Measurements from ENCODE around the gene TPBGL.

DNA sequence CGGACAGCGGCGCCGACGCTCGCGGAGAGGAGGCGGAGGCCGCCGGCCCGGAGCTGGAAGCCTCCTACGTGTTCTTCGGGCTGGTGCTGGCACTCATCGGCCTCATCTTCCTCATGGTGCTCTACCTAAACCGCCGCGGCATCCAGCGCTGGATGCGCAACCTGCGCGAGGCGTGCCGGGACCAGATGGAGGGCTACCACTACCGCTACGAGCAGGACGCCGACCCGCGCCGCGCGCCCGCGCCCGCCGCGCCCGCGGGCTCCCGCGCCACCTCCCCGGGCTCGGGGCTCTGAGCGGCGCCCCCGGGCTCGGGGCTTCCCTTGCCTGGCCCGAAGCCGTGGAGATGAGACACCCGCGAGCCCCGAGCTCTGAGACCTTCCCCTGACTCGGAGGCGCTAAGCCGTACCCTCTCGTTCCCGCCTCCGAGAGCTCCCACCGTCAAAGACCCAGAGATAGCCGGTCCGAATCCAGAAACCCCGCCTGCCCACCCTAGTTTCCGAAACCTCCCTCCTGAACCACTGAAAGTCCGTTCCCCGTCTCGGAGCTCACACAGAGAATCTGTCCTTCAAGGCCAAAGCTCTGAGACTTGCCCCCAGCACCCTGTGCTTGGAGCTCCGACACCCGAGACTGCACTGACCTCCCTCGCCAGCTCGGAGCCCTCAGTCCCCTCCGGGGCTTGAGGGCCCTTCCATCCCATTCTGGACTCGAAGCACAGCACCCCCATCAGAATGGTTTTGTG lies 1.5 kb downstream of the TPBGL start:
- TF ChIP-seq, protein P1, sequence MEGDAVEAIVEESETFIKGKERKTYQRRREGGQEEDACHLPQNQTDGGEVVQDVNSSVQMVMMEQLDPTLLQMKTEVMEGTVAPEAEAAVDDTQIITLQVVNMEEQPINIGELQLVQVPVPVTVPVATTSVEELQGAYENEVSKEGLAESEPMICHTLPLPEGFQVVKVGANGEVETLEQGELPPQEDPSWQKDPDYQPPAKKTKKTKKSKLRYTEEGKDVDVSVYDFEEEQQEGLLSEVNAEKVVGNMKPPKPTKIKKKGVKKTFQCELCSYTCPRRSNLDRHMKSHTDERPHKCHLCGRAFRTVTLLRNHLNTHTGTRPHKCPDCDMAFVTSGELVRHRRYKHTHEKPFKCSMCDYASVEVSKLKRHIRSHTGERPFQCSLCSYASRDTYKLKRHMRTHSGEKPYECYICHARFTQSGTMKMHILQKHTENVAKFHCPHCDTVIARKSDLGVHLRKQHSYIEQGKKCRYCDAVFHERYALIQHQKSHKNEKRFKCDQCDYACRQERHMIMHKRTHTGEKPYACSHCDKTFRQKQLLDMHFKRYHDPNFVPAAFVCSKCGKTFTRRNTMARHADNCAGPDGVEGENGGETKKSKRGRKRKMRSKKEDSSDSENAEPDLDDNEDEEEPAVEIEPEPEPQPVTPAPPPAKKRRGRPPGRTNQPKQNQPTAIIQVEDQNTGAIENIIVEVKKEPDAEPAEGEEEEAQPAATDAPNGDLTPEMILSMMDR (conservative IDR thresholded peaks at IDR 0.05): no peak
- no peak for TF ChIP-seq EZH2 (IDR thresholded peaks at IDR 0.05; ENCODE audit: low read depth)

Measured in PC-9 (cell line).